NCI-H2196 (cell line): Measurements from ENCODE around the gene SPRED2.

Experiments
- DNase-seq: peaks from one replicate; lab custom pipeline; 2025; ENCODE audit not compliant: unreplicated experiment; lab: John Stamatoyannopoulos, UW

The SPRED2 gene, protein sequence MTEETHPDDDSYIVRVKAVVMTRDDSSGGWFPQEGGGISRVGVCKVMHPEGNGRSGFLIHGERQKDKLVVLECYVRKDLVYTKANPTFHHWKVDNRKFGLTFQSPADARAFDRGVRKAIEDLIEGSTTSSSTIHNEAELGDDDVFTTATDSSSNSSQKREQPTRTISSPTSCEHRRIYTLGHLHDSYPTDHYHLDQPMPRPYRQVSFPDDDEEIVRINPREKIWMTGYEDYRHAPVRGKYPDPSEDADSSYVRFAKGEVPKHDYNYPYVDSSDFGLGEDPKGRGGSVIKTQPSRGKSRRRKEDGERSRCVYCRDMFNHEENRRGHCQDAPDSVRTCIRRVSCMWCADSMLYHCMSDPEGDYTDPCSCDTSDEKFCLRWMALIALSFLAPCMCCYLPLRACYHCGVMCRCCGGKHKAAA

DNA sequence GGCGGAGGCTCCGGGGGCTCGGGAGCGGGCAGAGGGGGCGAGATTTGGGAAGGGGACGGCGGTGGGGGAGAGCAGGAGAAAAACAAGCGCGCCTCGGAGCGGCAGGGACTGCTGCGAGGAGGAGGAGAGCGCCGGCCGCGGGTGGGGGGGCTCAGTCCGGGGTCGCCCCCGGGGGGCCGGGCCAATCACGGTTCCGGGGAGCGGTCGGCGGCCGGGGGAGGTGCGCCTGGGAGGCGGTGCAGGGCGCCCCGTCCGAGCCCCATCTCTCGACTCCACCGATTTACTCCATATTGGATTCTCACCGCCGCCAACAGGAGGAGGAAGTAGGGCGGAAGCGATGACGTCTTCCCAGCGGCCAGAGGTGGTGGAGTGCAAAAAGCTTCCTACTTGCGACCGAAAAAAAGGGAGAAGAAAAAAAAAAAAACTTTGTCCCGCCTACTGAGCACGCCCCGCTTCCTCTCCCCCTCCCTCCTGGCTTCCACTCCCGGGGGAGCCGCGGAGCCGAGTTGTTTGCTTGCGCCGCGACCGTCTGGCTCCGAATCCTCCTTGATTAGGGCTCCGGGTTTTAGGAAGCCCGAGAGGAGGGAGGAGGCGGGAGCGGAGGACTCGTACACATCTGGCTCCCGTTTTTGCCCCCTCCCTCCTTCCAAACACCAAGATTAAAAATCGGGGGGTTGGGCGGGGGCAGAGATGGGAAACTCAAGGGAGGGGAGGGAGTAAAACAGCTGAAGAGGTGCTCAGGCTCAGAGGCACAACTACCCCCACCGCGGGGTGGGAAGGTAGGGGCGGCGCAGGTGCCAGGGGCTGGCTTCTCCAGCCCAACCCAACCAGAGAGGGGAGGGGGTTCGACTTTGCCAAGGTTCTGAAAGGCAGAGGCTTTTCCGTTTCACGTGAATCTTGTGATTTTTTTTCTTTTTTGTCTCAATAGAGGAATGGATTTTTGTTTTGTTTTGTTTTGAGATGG, at the start of gene SPRED2:
Gene SPRED2 (minus strand): TSS at position 373 of the 964 bp plus-strand sequence. CDS start 612 bp downstream, outside the sequence.
- peak; percentile 75 for DNase-seq

DNA sequence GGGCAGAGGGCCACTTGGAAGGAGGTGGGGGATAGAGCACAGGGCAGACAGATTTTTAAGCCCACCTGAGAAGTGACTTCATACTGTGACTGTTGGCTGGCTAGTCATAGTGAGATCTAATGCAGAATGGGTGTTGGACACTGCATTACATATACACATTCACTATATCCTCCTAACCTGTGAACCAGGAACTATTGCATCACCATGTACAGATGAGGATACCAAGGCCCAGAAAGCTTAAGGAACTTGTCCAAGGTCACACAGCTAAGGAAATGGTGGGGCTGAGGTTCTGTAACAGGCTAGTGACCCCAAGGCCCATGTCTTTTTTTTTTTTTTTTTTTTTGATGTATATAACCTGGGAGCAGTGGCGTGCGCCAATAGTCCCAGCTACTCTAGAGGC, 49.6 kb upstream of the SPRED2 start:
- no peak for DNase-seq

DNA sequence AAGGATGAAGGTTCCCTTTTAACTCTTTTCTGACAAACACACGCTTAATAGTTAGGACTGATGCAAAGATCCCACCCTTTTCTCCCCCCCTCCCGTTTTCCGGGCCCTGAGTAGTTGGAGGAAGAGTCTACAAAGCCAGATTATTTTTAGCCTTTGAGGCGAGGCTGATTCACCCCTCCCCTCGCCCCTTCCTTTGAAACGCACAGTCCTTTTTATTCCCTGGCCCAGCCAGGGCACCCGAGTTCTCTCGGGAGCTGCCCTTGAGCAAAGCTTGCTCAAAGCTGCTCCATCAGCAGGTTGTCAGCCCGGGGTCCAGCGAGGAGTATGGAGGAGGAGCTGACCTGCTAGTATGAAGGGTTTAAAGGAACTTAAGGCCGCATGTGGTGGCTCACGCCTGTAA, 47.1 kb upstream of the SPRED2 start:
- DNase-seq: no peak

DNA sequence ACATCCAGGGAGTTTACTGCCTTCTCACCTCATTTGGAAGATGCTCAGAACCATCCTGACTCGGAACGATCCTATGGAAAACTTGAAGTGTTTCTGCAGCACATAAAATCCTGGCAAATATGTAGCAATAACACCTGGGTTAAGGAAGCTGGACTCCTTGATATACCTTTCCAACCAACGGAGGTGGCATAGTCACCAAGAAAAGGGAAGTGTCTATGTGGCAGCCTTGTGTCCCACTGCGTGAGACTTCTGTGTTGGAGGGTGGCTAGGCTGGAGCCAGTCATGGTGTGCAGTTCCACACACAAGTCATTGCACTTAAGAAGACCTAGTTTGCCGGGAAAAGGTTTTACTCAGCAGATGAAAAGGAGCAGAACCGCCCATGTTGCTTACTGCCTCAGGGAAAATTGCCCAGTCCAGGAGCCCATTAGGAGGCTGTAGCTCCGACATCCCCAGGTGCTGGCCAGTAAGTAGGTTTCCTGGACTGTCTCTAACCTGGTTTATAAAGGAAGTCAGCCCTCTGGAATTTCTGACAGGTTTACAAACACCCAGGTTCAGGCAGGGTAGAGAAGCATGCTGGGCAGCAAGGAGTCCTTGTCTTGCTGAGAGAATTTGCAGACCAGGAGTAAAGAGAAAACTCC, 46.2 kb upstream of the SPRED2 start:
- DNase-seq: no peak

DNA sequence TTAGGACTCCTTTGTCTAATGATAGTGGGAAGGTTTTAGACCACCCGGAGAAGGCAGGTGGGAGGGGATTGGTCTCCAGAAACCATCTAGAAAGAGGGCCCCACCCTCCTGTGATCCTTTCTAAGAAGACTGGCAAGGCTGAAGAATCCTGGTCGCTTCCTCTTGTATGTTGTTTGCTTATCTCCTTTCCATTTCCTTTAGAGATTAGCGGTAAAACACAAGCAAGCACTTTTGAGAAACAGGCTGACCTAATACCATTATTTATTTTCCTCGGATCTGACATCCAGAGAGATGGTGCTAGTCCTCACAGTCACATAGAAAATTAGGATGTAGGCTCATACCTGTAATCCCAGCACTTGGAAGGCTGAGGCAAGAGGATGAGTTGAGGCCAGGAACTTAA, 45.2 kb upstream of the SPRED2 start:
- no peak for DNase-seq

DNA sequence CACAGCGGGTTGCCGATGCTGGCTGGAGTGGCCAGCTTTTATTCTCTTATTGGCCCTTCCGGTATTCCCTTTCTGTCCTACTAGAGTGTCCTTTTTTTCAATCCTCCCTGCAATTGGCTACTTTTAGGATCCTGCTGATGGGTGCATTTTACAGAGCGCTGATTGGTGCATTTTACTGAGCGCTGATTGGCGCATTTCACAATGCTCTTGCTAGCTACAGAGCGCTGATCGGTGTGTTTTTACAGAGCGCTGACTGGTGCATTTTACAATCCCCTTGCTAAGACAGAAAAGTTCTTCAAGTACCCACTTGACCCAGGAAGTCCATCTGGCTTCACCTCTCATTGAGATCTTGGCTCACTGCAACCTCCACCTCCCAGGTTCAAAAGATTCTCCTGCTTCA, 44.4 kb upstream of the SPRED2 start:
- no peak for DNase-seq

DNA sequence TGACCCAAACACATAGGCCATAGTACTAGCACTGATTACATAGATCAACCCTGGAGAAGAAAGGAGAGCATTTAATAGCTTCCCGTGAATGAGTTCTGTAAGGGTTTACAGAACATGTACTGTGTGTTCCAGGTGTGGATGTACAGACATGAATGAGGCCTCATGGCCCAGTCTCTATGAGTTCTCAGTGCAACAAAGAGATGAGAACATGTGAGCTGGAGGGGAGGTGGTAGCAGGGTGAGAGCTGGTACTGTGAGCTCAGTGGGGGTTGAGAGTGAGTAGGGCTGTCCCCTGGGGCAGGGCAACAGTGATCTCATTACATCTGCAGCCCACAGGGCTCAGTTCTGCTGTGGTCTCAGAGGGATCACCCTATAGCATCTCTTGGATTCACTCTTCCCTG, 42.6 kb upstream of the SPRED2 start:
- no peak for DNase-seq

DNA sequence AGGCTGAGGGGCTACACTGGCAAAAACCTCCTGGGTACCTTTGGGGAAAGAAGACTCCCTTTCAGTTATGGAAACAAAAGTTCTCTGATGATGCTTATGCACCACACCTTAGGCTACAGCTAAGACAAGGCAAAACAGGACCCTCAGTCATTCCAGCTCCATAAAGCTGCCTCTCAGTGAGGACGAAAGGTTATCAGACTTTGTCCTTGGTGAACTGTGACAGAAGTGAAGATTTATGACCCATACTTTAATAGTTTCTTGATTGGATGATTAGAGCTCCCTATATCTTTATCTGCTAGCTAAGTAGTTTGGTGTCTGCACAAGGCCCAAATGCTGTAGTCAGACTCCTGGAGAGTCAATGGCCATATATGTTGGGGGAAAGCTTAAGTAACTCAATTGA, 40.6 kb upstream of the SPRED2 start:
- DNase-seq: no peak

DNA sequence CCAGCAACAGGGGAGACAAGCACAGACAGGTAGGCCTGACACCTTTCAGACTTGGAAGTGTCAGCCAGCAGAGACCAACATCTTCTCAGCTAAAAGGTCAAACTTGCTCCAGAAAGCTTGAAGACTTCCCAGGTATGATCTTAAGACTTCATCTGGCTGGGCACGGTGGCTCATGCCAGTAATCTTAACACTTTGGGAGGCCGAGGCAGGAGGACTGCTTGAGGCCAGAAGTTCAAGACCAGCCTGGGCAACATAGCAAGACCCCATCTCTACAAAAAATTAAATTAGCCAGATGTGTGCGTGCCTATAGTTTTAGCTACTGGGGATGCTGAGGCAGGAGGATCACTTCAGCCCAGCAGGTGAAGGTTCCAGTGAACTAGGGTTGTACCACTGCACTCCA, 39.0 kb upstream of the SPRED2 start:
- no peak for DNase-seq

DNA sequence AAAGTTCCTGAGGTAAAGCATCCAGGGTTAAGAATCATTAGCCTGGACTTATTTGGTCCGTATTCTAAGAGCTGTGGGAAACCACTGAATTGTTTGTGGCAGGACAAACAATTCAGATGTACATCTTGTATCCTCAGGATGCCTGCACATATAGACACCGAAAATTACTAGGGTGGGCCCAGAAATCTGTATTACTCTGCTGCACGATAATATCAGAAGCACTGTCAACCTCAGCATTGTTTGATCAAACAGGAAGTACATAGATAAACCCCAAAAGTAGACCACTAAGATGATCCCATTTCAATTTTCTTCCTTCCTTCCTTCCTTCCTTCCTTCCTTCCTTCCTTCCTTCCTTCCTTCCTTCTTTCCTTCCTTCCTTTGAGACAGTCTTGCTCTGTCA, 34.2 kb upstream of the SPRED2 start:
- DNase-seq: no peak

DNA sequence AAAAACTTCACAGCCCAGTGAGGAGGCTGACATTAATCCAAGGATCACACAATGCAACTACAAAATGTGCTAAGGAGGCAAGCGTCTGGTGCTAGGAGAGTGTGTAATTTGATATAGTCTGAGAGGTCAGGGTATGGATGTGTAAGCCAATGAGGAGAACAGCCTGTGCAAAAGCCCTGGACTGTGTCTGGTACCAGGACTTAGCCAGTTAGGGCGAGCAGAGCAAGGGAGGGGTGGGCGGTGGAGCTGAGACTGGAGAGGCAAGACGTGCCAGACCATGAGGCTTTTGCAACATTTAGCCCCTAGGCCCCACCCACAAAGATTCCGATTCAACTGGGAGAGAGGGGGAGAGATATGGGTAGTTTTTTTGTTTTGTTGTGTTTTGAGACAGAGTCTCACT, 33.5 kb upstream of the SPRED2 start:
- no peak for DNase-seq

DNA sequence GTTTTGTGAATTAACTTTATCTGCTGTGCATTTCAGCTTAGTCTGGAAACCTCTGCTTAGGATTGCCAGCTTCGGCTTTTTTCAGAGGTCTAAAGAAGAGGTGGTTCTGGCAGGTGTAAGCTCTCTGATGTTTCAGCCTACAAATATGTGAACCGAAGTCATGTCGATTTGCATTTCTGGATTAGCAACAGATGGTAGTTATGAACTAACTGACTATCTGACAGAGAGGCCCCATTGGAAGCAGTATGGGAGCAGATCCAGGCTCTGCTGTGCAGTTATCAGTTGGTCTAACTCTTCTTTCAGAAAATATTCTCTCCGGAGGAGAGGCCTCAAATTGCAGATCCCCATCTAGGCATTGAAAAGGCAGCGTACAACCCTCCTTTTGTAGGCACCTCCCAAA, 32.7 kb upstream of the SPRED2 start:
- DNase-seq: no peak

DNA sequence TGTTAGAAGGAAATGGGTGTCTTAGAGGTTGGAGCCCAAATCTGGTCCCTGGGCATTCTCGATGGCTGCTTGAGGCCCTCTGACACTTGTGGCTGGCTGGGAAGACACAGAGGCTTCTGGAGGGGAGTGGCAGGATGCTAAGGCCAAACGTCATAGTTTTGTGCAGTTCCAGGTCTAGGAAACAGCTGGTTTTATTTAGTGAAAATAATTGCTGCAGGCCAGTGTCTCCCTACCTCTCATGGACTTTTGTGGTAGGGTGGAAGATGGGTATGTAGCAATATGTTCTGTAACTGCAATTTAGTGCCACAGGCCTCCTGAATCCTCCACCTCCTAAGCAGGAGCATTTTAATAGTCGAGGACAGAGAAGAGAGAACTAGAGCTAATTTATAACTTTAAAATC, 32.2 kb upstream of the SPRED2 start:
- no peak for DNase-seq

DNA sequence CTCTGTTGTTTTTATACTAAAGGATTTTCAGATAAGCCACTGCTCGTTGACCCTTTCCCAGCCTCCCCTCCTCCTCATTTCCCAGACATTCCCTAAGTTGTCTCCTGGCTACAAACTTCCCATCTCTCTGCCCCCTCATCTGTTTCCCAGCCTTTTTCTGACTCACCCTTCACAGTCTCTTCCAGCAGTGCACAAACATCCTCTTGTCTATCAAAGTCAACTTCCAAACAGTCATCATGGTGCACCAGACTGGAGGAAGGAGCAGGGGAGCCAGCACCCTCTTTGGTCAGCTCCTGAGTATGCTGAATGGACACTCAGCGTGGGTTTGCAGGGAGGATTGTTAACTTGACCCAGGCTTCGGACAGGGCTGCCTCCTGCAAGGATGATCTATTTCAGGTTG, 26.6 kb upstream of the SPRED2 start:
- DNase-seq: no peak

DNA sequence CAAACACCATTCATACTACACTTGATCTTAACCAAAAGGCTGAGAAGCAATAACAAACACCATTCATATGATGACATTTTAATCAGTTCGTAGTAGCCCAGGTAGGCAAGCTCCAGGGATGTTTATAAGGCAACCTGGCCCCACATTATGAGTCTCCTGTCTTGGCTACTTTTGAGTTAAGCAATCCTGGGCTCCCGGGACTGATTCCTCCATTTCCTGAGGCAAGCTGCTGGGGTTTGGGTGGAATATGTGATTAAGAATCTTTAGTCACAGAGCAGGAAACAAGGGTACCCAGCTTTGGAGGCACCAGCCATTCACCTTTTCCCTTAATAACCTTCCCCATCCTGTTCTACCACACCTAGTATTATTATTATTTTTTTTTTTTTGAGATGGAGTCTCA, 24.5 kb upstream of the SPRED2 start:
- DNase-seq: no peak

DNA sequence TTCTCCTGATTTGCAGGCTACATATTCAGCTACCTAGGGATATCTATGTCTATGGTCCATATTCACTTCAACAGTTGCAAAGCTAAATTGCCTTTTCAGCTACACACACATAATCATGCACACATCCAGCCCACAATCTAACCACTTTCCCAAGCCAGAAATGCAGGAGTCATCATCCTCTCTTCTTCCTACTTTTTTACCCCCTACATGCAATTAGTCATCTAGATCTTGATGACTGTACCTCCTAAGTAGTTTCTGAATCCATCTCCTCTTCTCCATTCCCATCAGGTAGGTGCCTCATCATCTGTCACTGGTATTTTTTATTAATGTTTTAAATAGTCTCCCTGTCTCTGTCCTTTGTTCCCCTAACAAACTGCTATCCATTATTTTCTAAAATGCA, 23.7 kb upstream of the SPRED2 start:
- no peak for DNase-seq

DNA sequence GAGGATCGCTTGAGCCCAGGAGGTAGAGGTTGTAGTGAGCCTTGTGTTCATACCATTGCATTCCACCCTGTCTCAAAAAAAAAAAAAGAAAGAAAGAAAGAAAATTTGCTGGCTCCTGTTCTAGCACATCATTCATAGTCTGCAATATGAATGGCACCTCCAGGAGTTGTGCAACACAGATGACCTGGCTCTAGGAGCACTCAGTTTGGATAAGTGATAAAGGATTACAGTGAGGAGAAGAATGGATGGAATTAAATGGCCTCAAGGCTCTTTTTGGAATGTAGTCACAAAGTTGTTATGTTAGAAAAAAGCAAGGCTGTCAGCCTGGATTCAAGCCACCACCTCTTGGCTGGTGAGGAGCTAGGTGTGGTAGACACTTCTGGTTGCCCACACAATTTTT, 21.5 kb upstream of the SPRED2 start:
- DNase-seq: no peak

DNA sequence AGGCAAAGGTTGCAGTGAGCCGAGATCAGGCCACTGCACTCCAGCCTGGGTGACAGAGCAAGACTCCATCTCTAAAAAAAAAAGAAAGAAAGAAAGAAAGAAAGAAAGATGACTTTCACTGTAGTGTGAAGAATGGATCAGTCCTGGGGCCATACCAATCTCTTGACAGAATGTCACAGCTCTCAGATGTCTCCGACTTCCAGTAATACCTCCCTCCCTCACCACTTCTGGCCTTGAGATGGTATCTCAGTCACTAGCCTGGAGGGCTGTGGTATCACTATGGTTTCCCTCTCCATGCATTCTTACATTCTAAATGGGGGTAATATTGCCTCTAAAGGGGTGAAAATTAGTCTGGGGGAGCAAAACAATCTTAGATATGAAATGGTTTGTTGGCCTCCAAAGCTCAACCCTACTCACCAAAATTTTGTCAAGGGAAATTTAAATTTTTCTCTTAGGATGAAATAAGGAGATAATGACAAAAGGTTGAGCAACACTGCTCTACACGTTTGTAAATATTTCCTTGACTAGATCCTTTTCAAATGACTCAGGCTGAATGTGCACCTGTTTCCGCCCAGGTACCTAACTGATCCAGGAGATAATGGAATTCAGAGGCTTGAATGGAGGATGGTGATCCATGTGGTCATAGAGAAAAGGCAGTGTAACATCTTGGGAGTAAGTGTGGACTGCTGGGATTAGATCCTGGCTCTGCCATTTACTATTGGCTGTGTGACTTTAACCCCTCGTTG, 19.9 kb upstream of the SPRED2 start:
- no peak for DNase-seq

DNA sequence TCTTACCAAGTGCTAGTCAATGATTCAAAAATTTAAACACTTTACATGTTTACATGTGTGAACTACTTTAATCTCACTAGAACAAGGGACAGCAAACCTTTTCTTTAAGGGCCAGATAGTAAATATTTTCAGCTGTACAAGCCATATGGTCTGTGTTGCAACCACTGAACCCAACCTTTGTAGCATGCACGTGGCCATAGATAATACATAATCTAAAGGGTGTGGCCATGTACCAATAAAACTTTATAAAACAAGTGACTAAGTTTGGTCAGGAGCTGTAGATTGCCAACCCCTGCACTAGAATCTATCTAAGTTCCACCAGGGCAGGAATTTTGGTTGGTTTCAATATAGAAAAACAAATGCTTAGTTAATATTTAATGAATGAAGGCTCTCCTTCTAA, 18.4 kb upstream of the SPRED2 start:
- DNase-seq: no peak

DNA sequence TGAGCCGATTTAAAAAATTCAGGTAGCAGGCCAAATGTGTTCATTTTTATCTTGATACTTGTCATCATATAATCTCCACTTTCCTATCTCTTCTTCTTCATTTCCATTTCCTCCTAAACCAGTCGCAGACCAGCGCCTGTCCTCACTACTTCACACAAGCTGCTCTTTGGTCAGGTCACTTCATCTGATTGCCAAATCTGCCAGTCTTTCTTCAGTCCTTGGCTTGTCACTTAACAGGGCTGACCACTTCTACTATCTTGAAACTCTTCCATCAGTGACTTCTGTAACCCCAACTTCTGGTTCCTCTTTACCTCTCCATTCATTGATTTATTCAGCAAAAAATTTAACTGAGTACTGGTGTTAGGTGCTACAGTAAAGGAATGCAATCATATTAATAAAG, 18.0 kb upstream of the SPRED2 start:
- DNase-seq: no peak
